ENCODE results near the gene DNAJC16.
"Not testable (repeated sequence)": the region's sequence is repeated elsewhere in the genome, so short reads cannot be mapped to it uniquely, and the experiment has no call there.

Gene DNAJC16

DNA sequence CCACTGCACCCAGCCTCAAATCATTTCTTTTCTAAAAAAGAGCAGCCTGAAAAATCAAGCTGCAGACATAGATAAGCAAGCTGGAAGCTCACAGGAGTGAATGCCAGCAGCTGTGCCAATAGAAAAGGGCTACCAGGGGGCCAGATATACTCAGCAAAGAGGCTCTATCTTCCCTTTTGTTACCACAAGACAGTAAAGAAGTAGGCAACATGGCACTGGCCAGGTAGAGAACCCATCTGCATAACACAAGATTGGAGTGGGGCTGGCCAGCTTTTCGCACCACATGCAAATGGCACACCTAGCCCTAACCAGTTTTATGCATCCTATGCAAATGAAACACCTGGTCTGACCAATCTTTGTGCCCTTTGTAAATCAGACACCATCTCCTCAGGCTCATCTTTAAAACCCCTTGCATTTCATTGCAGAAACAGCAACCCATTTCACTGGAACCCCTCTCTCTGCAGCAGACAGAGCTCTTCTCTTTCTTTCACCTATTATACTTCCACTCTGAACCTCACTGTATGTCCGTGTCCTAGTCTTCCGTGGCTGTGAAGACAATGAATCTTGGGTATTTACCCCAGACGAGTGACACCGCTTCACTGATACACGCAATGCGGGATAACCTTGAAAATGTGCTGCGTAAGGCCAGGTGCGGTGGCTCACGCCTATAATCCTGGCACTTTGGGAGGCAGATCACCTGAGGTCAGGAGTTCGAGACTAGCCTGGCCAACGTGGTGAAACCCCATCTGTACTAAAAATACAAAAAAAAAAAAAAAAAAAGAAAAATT, 17.8 kb upstream of the DNAJC16 start:
- no peak for DNase-seq

DNA sequence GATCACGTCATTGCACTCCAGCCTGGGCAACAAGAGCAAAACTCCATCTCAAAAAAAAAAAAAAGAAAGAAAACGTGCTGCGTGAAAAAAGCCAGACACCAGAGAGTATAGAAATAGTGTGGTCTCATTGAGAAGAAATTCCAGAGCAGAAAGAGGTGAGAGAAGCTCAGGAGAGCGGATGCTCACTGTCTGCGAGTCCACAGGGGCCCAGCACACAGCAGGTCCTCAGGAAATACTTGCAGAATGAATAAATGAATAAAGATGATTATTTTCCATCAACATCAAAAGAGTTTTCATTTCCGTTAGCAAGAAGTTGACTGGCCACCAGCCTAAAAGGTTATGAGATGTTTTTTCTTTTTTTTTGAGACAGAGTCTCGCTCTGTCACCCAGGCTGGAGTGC, 17.1 kb upstream of the DNAJC16 start:
- DNase-seq, result no peak

DNA sequence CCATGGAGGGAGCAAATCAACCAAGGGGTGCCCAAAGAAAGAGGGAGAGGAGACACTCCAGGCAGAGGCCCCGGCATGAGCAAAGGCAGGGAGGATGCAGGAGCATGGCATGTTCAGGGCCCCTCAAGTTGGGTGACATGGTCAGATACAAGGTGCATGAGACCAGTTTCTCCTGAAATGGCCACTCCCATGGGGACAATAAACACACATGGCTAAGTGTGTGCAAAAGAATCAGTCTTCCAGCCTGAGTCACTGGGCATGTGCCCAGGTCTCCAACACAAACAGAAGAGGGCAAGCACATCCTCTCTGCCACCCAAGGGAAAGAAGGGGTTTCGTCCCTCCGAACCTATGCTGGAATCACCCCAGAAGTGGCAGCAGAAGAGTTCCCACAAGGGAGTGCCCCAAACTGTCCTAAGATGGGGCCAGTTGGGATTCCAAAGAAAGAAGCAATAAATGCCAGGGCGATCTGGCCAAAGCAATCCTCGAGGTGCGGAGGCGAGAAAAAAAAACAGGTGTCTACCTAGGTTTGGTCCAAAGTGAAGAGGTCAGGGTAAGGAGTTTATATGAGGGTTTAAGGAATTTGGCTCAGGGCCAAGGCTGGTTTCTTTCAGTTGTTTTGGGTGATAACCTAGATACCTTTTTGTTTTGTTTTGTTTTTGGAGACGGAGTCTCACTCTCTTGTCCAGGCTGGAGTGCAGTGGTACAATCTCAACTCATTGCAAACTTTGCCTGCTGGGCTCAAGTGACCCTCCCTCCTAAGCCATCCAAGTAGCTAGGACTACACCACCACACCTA, 15.8 kb upstream of the DNAJC16 start:
- DNase-seq, result no peak

DNA sequence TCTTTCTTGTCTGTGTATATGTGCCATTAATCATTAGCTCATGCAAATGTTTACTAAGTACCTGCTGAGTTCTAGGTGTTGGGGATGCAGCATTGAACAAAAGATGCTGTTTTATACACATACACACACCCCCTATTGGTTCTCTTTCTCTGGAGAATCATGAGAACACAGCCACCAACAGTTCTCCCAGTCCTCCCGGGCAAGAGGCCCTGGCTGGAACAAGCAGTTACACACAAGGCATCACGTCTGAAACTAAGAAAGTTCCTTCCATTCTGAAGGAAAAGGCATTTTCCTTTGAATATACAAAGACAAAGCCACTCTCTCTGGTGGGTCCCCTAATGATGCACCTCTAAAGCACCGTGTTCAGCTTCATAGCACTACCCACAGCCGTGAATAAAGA, 13.5 kb upstream of the DNAJC16 start:
- no peak for DNase-seq

DNA sequence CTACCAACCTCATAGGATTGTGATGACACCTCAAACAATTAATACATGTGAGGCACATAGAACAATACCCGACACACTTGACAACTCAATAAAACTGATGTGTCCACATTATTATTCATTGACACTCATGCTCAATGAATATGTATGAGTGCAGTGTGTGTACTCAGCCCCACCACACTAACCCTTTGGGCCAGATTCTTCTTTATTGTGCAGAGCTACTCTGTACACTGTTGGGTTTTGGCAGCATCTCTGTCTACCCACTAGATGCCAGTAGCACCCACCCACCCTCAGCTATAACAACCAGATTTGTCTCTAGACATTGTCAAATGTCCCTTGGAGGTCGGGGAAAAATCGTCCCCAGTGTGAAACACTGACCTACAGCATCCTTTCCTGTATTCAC, 12.7 kb upstream of the DNAJC16 start:
- DNase-seq, result no peak

DNA sequence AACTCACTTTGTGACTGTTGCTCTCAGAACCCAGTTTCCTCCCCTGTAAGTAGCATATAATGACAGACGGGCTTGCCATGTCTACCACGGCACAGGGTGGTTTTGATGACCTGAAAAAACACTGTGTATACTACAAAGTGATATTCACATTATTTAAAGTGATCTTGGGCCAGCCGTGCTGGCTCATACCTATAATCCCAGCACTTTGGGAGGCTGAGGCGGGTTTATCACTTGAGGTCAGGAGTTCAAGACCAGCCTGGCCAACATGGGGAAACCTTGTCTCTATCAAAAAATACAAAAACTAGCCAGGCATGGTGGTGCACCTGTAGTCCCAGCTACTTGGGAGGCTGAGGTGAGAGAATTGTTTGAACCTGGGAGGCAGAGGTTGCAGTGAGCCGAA, 12.1 kb upstream of the DNAJC16 start:
- DNase-seq, result not testable (repeated sequence)

DNA sequence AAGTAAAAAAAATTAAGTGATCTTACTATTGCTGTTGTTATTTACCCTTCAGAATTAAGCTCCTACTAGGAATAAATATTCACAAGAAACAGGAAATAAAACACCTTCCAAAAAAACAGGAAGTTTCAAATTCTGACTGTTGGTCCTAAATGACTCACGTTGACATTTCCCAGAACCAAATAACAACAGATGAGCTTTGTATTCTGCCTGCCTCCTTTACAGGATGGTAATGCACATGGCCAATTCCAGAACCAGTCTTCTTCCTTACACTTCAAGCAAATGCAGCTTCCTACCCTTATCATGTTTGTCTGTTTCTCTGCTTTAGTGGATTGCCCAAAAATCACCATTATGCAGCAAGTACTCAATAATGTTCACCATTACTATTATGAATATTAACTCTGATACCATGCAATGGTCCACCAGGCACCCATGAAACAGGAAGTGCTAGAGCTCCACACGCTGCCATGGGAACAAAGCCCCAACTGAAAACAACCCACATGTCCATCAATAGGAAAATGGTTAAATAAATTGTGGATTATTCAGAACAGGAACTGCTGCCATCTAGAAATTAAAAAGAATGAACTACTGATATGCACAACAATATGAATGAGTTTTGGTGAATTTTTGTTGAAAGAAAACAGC, 11.5 kb upstream of the DNAJC16 start:
- DNase-seq, result no peak

DNA sequence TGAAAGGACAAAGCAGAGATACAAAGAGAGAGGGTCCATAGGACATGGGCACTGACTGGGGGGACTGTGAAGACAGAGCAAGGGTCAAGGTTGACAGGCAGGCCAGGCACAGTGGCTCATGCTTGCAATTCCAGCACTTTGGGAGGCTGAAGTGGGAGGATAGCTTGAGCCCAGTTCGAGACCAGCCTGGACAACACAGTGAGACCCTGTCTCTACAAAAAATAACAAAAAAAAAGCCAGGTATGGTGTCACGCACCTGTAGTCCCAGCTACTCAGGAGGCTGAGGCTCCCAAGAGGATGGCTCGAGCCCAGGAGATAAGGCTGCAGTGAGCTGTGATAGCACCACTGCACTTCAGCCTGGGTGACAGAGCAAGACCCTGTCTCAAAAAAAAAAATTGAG, 7.0 kb upstream of the DNAJC16 start:
- DNase-seq, result no peak

DNA sequence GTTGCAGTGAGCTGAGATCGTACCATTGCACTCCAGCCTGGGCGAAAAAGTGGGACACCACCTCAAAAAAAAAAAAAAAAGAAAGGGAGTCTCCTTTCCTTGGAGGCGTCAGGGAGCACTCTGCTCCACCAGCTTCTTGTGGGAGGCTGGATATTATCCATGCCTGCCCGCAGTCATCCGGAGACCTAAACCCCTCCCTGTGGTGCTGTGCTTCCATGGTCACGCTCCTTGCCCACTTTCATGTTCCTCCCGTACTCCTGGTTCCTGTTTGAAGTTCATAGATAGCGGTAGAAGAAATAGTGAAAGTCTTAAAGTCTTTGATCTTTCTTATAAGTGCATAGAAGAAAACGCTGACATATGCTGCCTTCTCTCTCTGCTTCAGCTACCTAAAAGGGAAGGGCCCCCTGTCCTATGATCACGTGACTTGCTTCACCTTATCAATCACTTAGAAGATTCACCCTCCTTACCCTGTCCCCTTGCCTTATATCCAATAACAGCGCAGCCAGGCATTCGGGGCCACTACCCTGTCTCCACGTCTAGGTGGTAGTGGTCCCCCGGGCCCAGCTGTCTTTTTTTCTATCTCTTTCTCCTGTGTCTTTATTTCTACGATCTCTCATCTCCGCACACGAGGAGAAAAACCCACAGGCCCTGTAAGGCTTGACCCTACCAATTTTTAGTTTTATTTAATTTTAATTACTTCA, 5.3 kb upstream of the DNAJC16 start:
- not testable (repeated sequence) for DNase-seq

DNA sequence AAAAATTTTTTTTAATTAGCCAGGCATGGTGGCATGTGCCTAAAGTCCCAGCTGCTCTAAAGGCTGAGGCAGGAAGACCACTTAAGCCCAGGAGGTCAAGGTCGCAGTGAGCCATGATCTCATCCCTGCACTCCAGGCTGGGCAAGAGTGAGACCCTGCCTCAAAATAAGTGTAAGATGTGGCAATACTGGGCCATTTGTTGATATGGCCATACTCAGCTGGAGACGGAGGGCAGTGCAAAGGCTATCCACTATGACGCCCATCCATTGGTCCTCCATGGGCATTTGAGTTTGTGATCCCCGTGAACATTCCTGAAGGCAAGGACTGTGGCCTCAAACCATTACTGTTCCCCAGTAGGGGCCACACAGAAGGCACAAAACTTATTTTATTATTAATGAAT, 4.1 kb upstream of the DNAJC16 start:
- no peak for DNase-seq

DNA sequence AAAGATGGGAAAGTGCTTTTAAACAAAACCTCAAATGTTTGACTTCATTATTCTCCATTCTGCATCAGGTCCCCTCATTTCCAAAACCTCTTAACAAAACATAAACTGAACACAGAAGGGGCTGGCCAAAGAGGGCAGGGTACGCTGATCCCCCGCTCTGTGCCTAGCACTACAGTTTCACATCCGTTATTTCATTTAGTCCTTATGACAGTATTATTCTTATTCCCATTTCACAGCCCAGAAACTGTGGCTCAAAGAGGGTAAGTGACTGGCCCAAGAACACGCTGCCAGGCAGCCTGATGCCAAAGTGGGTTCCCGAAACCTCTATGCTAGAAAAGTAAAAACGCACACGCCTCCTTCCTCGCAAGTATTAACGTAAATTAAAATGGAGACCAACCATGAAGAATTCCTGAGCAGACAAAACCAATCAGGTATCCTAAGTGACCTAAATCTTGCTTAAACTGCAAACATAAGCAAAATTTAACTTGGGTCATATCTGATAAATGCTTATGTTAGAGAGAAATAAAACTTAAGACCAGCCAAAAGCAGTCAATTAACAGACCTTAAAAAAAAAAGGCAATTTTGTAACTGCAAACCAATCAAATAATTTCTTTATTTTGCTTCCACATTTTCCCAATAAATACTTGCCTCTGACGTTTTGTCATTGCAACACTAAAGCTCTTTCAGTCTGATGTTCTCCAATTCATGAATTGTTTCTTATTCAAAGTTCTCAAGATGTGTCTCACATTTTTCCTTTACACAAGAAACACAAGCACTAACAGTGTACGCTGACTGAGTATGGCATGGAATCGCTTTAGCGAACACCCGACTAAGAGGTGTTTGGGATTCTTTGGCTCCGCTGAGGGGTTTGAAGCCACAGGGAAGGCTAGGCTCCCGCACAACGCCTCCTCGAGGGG, 3.3 kb upstream of the DNAJC16 start:
- DNase-seq, result no peak

DNA sequence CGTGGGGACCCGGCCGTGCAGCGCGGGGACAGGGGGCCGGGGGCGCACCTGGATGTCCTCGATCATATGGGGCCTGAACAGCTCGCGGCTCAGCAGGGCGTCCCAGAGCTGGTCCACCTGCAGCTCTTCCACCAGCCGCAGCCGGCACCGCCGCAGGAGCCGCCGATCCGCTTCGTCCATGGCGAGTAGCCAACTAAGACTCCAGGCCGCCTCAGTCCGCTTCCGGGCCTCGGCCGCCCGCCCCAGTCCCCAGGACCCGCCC, 2.7 kb upstream of the DNAJC16 start, which contains the start of gene CASP9:
Gene CASP9, minus strand, starts transcription at position 195 of the 262 bp plus-strand sequence. Its CDS starts 15 bp downstream, at position 180.
- no peak for DNase-seq

DNA sequence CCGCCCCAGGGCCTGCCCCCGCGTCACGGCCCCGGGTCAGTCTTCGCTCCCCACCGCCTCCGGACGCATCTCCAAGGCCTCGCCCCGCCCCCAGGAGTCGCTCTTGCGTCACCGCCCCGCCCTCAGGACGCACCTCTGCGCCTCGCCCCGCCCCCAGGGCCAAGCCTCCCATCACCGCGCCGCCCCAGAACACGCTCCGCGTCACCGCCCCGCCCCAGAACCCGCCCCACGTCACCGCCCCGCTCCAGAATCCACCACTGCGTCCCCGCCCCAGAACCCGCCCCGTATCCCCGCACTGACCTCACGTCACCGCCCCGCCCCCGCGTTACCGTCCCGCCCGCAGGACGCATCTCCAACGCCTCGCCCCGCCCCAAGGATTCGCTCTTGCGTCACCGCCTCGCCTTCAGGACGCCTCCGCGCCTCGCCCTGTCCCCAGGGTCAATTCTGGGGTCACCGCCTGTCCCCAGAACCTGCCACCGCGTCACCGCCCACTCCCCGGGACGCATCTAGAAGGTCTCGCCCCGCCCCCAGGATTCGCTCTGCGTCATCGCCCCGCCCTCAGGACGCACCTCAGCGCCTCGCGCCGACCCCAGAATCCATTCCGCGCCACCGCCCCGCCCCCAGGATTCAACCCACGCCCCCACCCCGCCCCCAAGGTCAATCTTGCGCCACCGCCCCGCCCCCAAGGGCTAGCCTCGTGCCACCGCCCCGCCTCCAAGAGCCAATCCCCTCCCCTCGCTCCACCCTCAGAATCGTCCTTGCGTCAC, 2.2 kb upstream of the DNAJC16 start:
- DNase-seq, result peak; percentile 89

DNA sequence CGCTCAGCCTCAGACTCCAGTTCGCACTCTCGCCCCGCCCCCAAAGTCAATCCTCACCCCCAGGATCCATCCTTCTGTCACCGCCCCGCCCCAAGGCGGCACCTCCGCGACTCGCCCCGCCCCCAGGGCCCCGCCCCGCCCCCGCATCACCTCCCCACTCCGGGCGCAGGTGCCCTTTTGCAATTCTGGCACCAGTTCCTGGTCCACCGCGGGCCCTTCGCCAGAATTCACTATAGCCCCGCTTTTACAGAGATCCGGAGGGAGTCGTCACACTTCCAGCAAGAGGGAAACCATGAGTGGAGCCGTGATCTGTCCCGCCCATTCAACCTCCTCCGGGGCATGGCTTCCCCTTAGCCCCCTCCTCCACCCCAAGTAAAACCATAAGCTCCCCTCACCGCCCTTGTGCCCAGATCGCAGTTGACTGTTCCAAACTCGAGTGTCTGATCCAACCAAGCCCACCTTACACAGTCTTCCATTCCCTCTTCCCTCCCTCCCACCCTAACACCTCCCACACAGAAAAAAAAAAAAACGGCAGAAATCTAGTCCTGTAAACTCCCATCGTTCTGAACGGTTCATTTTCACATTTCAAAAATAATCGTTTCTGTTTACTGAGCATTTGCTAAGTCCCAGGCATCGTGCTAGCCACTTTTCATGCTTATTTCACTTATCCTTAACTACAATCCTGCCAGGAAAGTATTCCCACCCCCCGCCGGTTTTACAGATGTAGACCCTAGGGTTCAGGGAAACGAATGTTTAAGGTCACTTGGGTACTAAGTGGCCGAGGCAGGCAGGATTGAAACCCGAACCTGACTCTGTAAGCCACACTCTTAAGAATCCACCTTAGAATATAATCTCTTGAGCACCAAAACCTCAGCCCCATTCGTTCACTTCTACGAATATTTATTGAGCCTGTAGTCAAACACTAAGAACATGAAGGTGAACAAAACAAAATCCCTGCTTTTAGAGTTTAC, 1.3 kb upstream of the DNAJC16 start:
- DNase-seq, result no peak

DNA sequence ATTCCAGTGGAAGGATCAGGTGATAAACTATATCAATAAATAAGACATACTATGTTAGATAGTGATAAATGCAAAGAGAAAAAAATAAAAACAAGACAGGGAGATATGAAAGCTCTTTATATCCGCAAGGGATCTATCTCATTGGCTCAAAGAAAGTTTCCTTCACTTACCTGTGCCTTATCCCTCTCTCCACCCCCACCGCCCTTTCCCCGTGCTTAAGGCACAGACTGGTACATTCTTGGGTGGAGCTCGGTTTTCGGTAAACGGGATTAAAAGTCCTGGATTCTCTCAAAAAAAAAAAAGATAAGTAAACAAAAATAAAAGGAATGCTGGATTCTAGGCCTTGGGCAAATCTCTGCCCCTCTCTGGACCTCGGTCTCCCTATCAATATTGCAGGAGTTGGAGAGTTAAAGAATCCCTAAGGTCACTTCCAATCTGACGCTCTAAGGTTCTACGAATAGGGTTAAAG, 593 bp upstream of the DNAJC16 start:
- DNase-seq, result no peak

DNA sequence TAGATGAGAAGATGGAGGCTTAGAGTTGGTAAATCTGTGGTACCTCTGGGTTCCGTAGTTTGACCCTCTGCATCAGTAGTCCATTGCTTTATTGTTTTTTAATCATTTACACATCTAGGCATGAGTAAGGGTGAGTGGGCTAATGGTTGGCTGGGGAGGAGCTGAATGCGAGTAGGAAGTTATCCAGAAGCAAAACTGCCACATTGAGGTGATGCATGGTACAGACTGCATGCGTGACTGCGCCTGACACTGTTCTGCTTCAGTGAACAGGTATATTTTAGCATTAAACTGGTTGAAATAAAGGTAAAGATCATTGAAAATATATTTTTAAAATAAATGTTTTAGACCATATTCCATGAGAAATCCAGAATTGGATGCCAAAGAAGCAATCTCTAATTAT, 4.4 kb downstream of the DNAJC16 start:
- no peak for DNase-seq

DNA sequence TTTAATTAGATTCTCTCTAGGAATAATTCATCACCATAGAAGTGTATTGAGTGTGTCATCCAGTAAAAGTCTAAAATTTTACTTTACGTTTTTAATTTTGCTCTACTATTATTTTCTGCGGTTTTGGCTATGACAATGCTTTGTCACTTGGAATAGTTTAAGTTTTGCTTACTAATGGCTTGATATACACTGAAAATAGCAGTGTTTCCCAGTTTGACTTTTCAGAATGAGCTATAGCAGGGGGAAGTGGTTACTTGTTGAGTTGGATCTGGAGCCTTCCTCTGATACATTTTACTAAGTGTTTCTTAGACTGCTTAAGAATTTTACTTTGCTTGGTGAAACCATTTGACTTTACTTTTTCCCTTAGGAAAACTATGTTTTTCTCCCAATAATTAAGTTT, 5.0 kb downstream of the DNAJC16 start:
- no peak for DNase-seq

DNA sequence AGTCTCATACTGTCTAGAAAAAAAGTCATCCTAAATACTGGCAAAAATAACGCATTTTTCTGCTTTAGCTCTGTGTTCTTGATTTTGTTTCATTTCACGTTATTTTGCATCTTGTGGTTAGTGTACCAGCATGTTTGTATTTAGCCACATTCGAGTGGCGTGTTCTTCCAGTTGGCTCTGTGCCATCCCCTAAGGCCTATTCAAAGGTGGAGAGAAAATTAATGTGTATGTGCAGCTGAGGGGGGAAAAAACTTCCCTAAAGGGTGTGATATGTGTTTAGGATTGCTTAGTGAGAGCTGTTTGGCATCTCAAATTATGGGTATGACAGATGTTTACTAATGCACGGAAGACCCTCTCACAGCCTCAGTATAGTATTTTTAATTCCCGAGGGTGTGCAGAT, 12.1 kb downstream of the DNAJC16 start:
- DNase-seq, result no peak

DNA sequence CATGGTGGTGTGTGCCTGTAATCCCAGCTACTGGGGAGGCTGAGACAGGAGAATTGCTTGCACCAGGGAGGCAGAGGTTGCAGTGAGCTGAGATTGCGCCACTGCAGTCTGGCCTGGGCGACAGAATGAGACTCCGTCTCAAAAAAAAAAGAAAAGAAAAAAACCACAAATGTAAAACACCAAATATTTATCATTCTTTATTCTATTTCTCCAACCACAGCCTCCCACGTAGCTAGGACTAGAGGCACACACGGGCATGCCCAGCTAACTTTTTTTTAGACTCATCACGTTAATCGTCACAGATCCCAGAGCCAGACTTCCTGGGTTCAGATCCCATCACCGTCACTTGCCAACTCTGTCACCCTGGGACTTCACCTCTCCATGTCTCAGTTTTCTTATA, 13.5 kb downstream of the DNAJC16 start:
- DNase-seq, result no peak

DNA sequence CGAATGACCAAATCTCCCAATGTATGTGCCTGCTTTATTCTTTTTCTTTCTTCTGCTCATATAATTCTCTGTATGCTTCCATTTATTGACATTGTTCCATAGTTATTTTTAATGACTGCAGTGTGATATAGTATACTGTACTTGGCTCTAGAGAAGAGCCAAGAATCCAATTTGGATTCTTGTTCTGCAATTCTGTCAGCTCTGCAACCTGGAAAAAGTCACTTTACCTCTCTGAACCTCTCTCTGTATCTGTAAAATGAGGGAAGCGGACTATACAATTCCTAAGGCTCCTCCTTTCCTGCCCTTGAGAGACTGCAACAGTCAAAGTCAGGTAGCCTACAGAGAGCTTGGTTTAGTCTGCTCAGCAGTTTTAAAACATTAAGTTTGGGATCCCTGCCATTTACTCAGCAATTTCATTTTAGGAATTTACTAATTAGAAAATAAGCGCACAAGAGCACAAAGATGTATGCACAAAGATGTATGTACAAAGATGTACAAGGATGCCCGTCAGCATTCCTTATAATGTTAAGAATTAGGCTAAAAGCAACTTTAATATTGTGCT, 14.7 kb downstream of the DNAJC16 start:
- no peak for DNase-seq

Data from NCI-H1417 treated with DMSO at 0.1 percent for 48 hours (cell line).